PFSK-1 (cell line): ENCODE data around the gene KNSTRN.

ENCODE experiments used
- POLR2AphosphoS5 ChIP-seq: IDR thresholded peaks from 2 replicates; pipeline ENCODE4 v1.6.1; 2012; ENCODE audit warnings: low read depth, mild to moderate bottlenecking, control low read depth, low read length, moderate library complexity
- TAF1 ChIP-seq: IDR thresholded peaks from 2 replicates; pipeline ENCODE4 v1.6.1; 2012; ENCODE audit warnings: low read length, control low read depth, borderline replicate concordance; ENCODE audit not compliant: insufficient read depth

DNA sequence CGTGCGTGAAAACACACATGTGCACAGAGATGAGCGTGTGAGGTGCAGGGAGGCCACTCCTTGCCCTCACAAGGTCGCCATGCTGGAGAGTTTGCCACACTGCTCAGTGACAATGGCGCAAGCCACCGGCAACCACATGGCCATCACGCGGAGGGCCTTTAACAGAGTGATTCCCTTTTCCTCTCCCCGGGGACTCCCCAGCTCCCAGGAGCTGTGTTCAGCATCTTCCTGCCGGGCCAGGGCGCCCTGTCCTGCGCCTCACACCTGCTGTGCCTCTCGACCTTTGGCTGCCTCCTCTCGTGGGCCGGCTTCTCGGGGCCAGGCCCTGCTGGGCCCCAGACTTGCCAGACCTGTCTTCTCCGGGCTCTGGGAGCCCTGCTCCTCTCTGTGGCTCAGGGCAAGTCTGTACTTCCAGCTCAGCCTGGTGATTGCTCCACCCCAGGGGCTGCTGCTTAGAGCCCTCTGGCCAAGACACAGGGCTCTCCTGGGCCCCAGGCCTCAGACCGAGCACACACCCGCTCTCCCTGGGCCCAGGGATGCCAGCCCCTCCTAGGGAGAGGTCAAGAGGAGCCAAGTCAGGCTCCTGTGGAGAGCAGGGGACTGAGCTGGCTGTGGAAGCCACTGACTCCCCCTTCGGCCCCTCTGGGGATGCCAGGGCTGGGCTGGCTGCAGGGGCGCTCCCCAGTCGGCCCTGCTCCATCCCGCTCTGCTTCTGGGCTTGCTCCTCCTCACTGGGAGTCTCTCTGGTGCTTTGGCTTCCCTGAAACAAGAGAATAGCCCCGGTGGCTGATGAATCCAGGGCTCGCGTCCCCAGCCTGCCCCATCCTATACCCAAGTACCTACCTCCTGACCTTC, 47.4 kb upstream of the KNSTRN start:
- no peak for TF ChIP-seq TAF1
- no peak for TF ChIP-seq POLR2AphosphoS5
